ENCODE measurements around the gene AMBP. TPM values are rescaled to one million over a fixed set of nuclear protein-coding genes. Genes with fewer than 3 reads are reported as not detected.

The AMBP gene
- total and polyA plus RNA-seq, 2 donors from 2014 or later = 5.3 to 43.5 TPM

DNA sequence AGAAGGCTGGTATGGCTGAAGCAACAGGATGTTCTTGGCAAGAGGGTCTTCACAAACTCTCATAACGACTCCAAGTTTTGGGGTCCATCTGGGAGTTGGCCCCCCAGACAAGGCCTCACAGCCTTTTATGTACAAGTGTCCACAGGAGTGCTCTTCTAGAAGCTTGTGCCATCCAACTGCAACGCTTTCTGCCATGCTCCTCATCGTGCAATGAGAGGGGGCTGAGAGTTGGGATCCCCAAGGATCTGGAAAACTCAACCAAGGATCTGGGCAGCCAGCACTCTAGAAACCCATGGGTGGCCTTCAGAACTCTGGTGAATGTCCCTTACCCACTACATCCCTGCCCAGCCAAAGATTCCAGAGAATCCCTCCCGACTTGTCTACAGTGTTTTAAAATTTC is 8.5 kb upstream of the AMBP start:
- Histone ChIP-seq H3K4me3 (ENCODE audit: low read length in 3 of 3) (no peak overlapping the region), H3K36me3 (ENCODE audit: control insufficient read depth in 2 of 3, insufficient read depth in 3 of 3, low read length in 3 of 3) (no peaks in the 10 kb centered on the region), H3K27ac (ENCODE audit: low read depth in 2 of 2, low read length in 2 of 2) (no peak overlapping the region), H3K9me3 (ENCODE audit: control insufficient read depth in 2 of 3, insufficient read depth in 1 of 3, low read length in 3 of 3) (no peaks in the 10 kb centered on the region), H3K4me1 (ENCODE audit: control insufficient read depth in 2 of 3, insufficient read depth in 2 of 3, low read depth in 1 of 3, low read length in 3 of 3) (peaks cover 0 to 12% (median 11%) of the 10 kb centered on the region in 3 donors), H3K9ac (ENCODE audit: low read length in 3 of 3) (no peak overlapping the region), H3K27me3 (ENCODE audit: control insufficient read depth, insufficient read depth, low read length) (no peaks in the 10 kb centered on the region)
- TF ChIP-seq CTCF (IDR thresholded peaks at IDR 0.05; ENCODE audit: borderline replicate concordance, extremely low read depth, insufficient read depth) = no peak
- FAIRE-seq (no peak), DNase-seq (peak in 1 of 5 donors; percentile 13)
- intact Hi-C loops (cut with DNase I) = loop anchor here (10.0 kb wide), 1 partner anchor 208 kb away; no protein-coding TSS in a partner anchor

DNA sequence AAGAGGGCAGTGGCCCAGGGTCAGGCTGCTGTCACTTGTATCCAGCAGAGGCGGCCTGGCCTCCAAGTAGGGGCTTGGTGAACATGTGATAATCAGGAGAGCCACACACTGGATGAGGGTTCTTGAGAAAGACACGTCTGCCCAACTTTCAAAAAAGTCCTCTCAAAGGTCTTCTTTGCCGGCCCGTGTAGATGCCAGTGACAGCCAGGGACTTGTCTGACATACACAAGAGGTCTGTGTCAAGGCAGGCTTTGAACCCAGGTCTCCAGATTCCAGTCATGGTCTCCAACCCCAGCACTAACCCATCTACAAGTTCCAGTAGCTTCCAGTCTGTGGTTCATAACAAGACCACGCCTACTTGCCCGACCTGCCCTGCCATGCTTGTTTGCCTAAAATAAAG is 7.9 kb upstream of the AMBP start:
- Histone ChIP-seq H3K36me3 (ENCODE audit: control insufficient read depth in 2 of 3, insufficient read depth in 3 of 3, low read length in 3 of 3) (no peaks in the 10 kb centered on the region), H3K4me3 (ENCODE audit: low read length in 3 of 3) (no peak overlapping the region), H3K27ac (ENCODE audit: low read depth in 2 of 2, low read length in 2 of 2) (no peak overlapping the region), H3K9me3 (ENCODE audit: control insufficient read depth in 2 of 3, insufficient read depth in 1 of 3, low read length in 3 of 3) (no peaks in the 10 kb centered on the region), H3K27me3 (ENCODE audit: control insufficient read depth, insufficient read depth, low read length) (no peaks in the 10 kb centered on the region), H3K4me1 (ENCODE audit: control insufficient read depth in 2 of 3, insufficient read depth in 2 of 3, low read depth in 1 of 3, low read length in 3 of 3) (peaks cover 0 to 17% (median 17%) of the 10 kb centered on the region in 3 donors), H3K9ac (ENCODE audit: low read length in 3 of 3) (no peak overlapping the region)
- TF ChIP-seq CTCF (IDR thresholded peaks at IDR 0.05; ENCODE audit: borderline replicate concordance, extremely low read depth, insufficient read depth) = no peak
- no peak for FAIRE-seq
- peak in 1 of 5 donors; percentile 41 for DNase-seq
- intact Hi-C loops (cut with DNase I) = loop anchor here (10.0 kb wide), 1 partner anchor 209 kb away; no protein-coding TSS in a partner anchor

DNA sequence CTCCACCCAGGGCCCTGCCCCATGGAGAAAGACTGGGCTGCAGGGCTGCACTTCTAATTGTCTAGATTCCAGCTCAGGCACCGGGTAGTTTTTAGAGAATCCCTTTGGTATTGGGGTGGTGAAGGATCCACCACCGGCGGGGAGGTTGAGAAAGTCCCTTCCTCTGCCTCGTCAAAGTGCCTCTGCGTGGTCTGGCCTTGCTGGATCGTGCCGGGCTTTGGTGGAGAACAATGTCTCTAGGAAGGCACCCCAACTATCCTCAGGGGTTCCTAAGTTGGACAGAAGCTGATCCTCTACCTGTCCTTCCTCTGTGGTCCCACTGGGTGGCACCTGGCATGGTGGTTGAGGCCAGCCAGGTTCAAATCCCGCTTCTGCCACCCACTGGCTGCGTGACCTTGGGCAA is 7.3 kb upstream of the AMBP start:
- Histone ChIP-seq H3K27ac (ENCODE audit: low read depth in 2 of 2, low read length in 2 of 2) (no peak overlapping the region), H3K27me3 (ENCODE audit: control insufficient read depth, insufficient read depth, low read length) (no peaks in the 10 kb centered on the region), H3K9me3 (ENCODE audit: control insufficient read depth in 2 of 3, insufficient read depth in 1 of 3, low read length in 3 of 3) (no peaks in the 10 kb centered on the region), H3K4me1 (ENCODE audit: control insufficient read depth in 2 of 3, insufficient read depth in 2 of 3, low read depth in 1 of 3, low read length in 3 of 3) (peaks cover 0 to 18% (median 17%) of the 10 kb centered on the region in 3 donors), H3K36me3 (ENCODE audit: control insufficient read depth in 2 of 3, insufficient read depth in 3 of 3, low read length in 3 of 3) (no peaks in the 10 kb centered on the region), H3K9ac (ENCODE audit: low read length in 3 of 3) (no peak overlapping the region), H3K4me3 (ENCODE audit: low read length in 3 of 3) (no peak overlapping the region)
- no peak for FAIRE-seq
- intact Hi-C loops (cut with DNase I) = loop anchor here (10.0 kb wide), 1 partner anchor 209 kb away; no protein-coding TSS in a partner anchor
- peak in 1 of 5 donors; percentile 51 for DNase-seq
- no peak for TF ChIP-seq CTCF (IDR thresholded peaks at IDR 0.05; ENCODE audit: borderline replicate concordance, extremely low read depth, insufficient read depth)

All from kidney (tissue), 14 donors.